ENCODE data around the gene REPIN1.

DNA sequence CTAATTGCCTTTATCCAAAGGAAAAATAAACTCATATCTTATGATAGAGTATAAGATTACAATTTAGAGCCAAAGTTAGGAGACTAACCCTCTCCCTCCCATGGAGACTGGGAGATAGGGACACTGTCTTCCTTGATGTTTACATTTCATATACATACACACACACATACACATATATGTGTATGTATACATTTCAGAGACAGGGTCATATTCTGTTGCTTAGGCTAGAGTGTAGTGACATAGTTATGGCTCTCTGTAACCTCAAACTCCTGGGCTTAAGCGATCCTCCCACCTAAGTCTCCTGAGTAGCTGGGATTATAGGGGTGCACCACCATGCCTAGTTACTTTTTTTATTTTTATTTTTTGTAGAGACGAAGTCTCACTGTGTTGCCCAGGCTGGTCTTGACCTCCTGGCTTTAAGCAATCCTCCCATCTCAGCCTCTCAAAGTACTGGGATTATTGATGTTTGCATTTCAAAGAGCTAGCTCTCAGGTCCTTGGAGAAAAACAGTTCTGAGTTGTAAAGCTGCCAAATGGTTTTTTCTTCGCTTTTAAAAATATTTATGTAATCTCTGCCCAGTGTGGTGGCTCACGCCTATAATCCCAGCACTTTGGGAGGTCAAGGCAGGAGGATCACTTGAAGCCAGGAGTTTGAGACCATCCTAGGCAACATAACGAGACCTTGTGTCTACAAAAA, 8.1 kb upstream of the REPIN1 start:
- TF ChIP-seq EZH2phosphoT487 (IDR thresholded peaks at IDR 0.05; ENCODE audit: low read length), result no peak
- no peak for TF ChIP-seq CTCF (IDR thresholded peaks at IDR 0.05; ENCODE audit: low read length)
- TF ChIP-seq EZH2 (optimal IDR thresholded peaks at IDR 0.05; ENCODE audit: low read depth, low read length), result no peak

Measured in MM.1S (cell line).